ENCODE results near the gene PRMT7. TPM values are rescaled to one million over a fixed set of nuclear protein-coding genes. Genes with fewer than 3 reads are reported as not detected.

The PRMT7 gene
- total RNA-seq, 1 experiment from 2014 or later, result 33.1 TPM

GRCh38 chr16:68402748-68403040 lies 91.9 kb downstream of the PRMT7 start:
- no peaks in the 10 kb centered on the region for H3K27me3 ChIP-seq (ENCODE audit: control insufficient read depth, insufficient read depth, low read length)
- no peaks in the 10 kb centered on the region for H3K9me3 ChIP-seq (ENCODE audit: control insufficient read depth, insufficient read depth, low read depth, low read length)
- no peak for ATAC-seq
- BruUV-seq (replicated peaks), result no TSS peak
- CTCF ChIA-PET, result no interaction called here
- no peak for DNase-seq (ENCODE audit: low read depth, low spot score)
- no peak for TF ChIP-seq POLR2AphosphoS5 (IDR thresholded peaks at IDR 0.05; ENCODE audit: low read depth, low read length)
- no peak for TF ChIP-seq TCF7L2 (IDR thresholded peaks at IDR 0.05; ENCODE audit: low read depth, low read length)
- no peak for TF ChIP-seq REST (IDR thresholded peaks at IDR 0.05; ENCODE audit: insufficient read depth in 1 of 2, low read depth in 2 of 2, low read length in 1 of 2)
- TF ChIP-seq CTCF (IDR thresholded peaks at IDR 0.05), result no peak
- TF ChIP-seq SIN3A (IDR thresholded peaks at IDR 0.05; ENCODE audit: borderline replicate concordance, insufficient read depth, low read depth, low read length), result no peak
- in situ Hi-C loops (cut with HindIII; ENCODE audit: low pct_unique_long_range_greater_than_20kb, low sequenced_read_pairs) (no loop called here), intact Hi-C loops (cut with micrococcal nuclease; ENCODE audit: unreplicated experiment) (no loop called here)
- POLR2A ChIA-PET, result no interaction called here
- H3K36me3 ChIP-seq (ENCODE audit: control insufficient read depth, insufficient read depth, low read length), result no peaks in the 10 kb centered on the region
- no peak overlapping the region for H3K27ac ChIP-seq (ENCODE audit: low read length)
- no peak overlapping the region for H3K4me3 ChIP-seq (ENCODE audit: low read depth in 2 of 2, low read length in 2 of 2)
- peaks cover 5% of the 10 kb centered on the region; the same call in 1 of the 2 replicates for H3K4me1 ChIP-seq (ENCODE audit: control insufficient read depth, insufficient read depth, low read length)

GRCh38 chr16:68403177-68403576 lies 92.4 kb downstream of the PRMT7 start:
- no peaks in the 10 kb centered on the region for H3K36me3 ChIP-seq (ENCODE audit: control insufficient read depth, insufficient read depth, low read length)

More at GRCh38 chr16:68403177-68403576, 92.4 kb downstream of the PRMT7 start:
- Histone ChIP-seq H3K9me3 (ENCODE audit: control insufficient read depth, insufficient read depth, low read depth, low read length) (no peaks in the 10 kb centered on the region), H3K4me1 (ENCODE audit: control insufficient read depth, insufficient read depth, low read length) (peaks cover 5% of the 10 kb centered on the region; the same call in 1 of the 2 replicates), H3K27ac (ENCODE audit: low read length) (no peak overlapping the region), H3K27me3 (ENCODE audit: control insufficient read depth, insufficient read depth, low read length) (no peaks in the 10 kb centered on the region), H3K4me3 (ENCODE audit: low read depth in 2 of 2, low read length in 2 of 2) (no peak overlapping the region)
- DNase-seq (ENCODE audit: low read depth, low spot score) (no peak), ATAC-seq (no peak)
- TF ChIP-seq POLR2AphosphoS5 (IDR thresholded peaks at IDR 0.05; ENCODE audit: low read depth, low read length) (no peak), CTCF (IDR thresholded peaks at IDR 0.05) (no peak), SIN3A (IDR thresholded peaks at IDR 0.05; ENCODE audit: borderline replicate concordance, insufficient read depth, low read depth, low read length) (no peak), TCF7L2 (IDR thresholded peaks at IDR 0.05; ENCODE audit: low read depth, low read length) (no peak)
- in situ Hi-C loops (cut with HindIII; ENCODE audit: low pct_unique_long_range_greater_than_20kb, low sequenced_read_pairs) (no loop called here), intact Hi-C loops (cut with micrococcal nuclease; ENCODE audit: unreplicated experiment) (no loop called here)
- no TSS peak for BruUV-seq (replicated peaks)
- CTCF ChIA-PET, result no interaction called here
- POLR2A ChIA-PET, result no interaction called here

Measured in Panc1 (cell line).